Stromal cell of bone marrow (primary cell): ENCODE results near the gene GPR27.
A peak's percentile ranks its signal among the peaks of the same experiment; 100 is the strongest.

Source experiments
- DNase-seq: peaks from one replicate; pipeline ENCODE4 v3.0.0-alpha.2; 2012; ENCODE audit warnings: low read depth

Gene GPR27

GRCh38 chr3:71753701-71754609 is at the start of gene GPR27:
TSS of gene GPR27 (plus strand) at chr3:71753855. CDS start at chr3:71754050, 195 bp downstream.
- peak; percentile 8 for DNase-seq

GRCh38 chr3:71704915-71705314 is 48.7 kb upstream of the GPR27 start:
- no peak for DNase-seq

- DNase-seq = no peak
Observed at GRCh38 chr3:71705681-71706080, 48.0 kb upstream of the GPR27 start.

GRCh38 chr3:71707595-71707994 is 46.1 kb upstream of the GPR27 start:
- no peak for DNase-seq

GRCh38 chr3:71708476-71709105 is 45.1 kb upstream of the GPR27 start:
- no peak for DNase-seq

- no peak for DNase-seq
Observed at GRCh38 chr3:71709908-71710511, 43.6 kb upstream of the GPR27 start.

GRCh38 chr3:71710906-71711494 is 42.7 kb upstream of the GPR27 start:
- peak; percentile 38 for DNase-seq

- DNase-seq = no peak
Observed at GRCh38 chr3:71713041-71713440, 40.6 kb upstream of the GPR27 start.

- no peak for DNase-seq
Observed at GRCh38 chr3:71714595-71714994, 39.1 kb upstream of the GPR27 start.

- DNase-seq = no peak
Observed at GRCh38 chr3:71718072-71718471, 35.6 kb upstream of the GPR27 start.

GRCh38 chr3:71721002-71721401 is 32.7 kb upstream of the GPR27 start:
- DNase-seq = no peak

- no peak for DNase-seq
Observed at GRCh38 chr3:71721651-71722157, 32.0 kb upstream of the GPR27 start.

- no peak for DNase-seq
Observed at GRCh38 chr3:71722693-71723092, 31.0 kb upstream of the GPR27 start.

GRCh38 chr3:71723452-71724170 is 30.0 kb upstream of the GPR27 start:
- DNase-seq = no peak

GRCh38 chr3:71724171-71724453 is 29.5 kb upstream of the GPR27 start:
- DNase-seq = no peak

GRCh38 chr3:71724584-71725270 is 28.9 kb upstream of the GPR27 start:
- no peak for DNase-seq

GRCh38 chr3:71725271-71725991 is 28.2 kb upstream of the GPR27 start, which contains the start of gene EIF4E3:
TSS of gene EIF4E3 (minus strand) at chr3:71725402. CDS start at chr3:71725367, 35 bp downstream.
- DNase-seq = no peak

- DNase-seq = no peak
Observed at GRCh38 chr3:71726146-71726545, 27.5 kb upstream of the GPR27 start.

- no peak for DNase-seq
Observed at GRCh38 chr3:71728632-71729342, 24.9 kb upstream of the GPR27 start.

GRCh38 chr3:71732637-71733036 is 21.0 kb upstream of the GPR27 start:
- DNase-seq = no peak
